NCI-H69 (cell line): ENCODE results near the gene WDR73.
"Not testable (repeated sequence)": the region's sequence is repeated elsewhere in the genome, so short reads cannot be mapped to it uniquely, and the experiment has no call there.

Source experiments
- DNase-seq: peaks from one replicate; lab custom pipeline; 2025; lab: John Stamatoyannopoulos, UW

WDR73 gene

GRCh38 chr15:84653910-84654688 lies at the start of gene WDR73:
Gene WDR73 (minus strand): TSS chr15:84654283. CDS start chr15:84654274, 9 bp downstream.
- peak; percentile 93 for DNase-seq

GRCh38 chr15:84703808-84704207 lies 49.7 kb upstream of the WDR73 start:
- DNase-seq: no peak

- no peak for DNase-seq
Observed at GRCh38 chr15:84702961-84703482, 48.9 kb upstream of the WDR73 start.

- DNase-seq: no peak
Observed at GRCh38 chr15:84699538-84700191, 45.6 kb upstream of the WDR73 start.

GRCh38 chr15:84697236-84697990 lies 43.3 kb upstream of the WDR73 start:
- no peak for DNase-seq

GRCh38 chr15:84696757-84697156 lies 42.7 kb upstream of the WDR73 start:
- DNase-seq: no peak

- no peak for DNase-seq
Observed at GRCh38 chr15:84690342-84690741, 36.3 kb upstream of the WDR73 start.

GRCh38 chr15:84689858-84690257 lies 35.8 kb upstream of the WDR73 start:
- no peak for DNase-seq

- DNase-seq: not testable (repeated sequence)
Observed at GRCh38 chr15:84686446-84686845, 32.4 kb upstream of the WDR73 start.

GRCh38 chr15:84685304-84685703 lies 31.2 kb upstream of the WDR73 start:
- DNase-seq: peak; percentile 37

GRCh38 chr15:84684092-84684491 lies 30.0 kb upstream of the WDR73 start:
- DNase-seq: no peak

GRCh38 chr15:84681831-84682230 lies 27.7 kb upstream of the WDR73 start:
- DNase-seq: no peak

- no peak for DNase-seq
Observed at GRCh38 chr15:84671211-84671610, 17.1 kb upstream of the WDR73 start.

GRCh38 chr15:84669726-84670125 lies 15.6 kb upstream of the WDR73 start:
- DNase-seq: no peak

GRCh38 chr15:84668221-84668982 lies 14.3 kb upstream of the WDR73 start:
- DNase-seq: no peak

- DNase-seq: no peak
Observed at GRCh38 chr15:84666373-84666772, 12.3 kb upstream of the WDR73 start.

- DNase-seq: no peak
Observed at GRCh38 chr15:84661001-84661400, 6.9 kb upstream of the WDR73 start.

GRCh38 chr15:84659904-84660781 lies 6.1 kb upstream of the WDR73 start:
- DNase-seq: no peak

GRCh38 chr15:84658788-84659411 lies 4.8 kb upstream of the WDR73 start:
- no peak for DNase-seq

GRCh38 chr15:84658080-84658787 lies 4.2 kb upstream of the WDR73 start, which contains the start of gene NMB:
Gene NMB (minus strand): TSS chr15:84658199. CDS start chr15:84658152, 47 bp downstream.
- peak; percentile 84 for DNase-seq
